Sigmoid colon (tissue), 4 donors: Measurements from ENCODE around the gene TNPO3.

Experiments used
- EP300 ChIP-seq, 4 donors: sonication (generic); formaldehyde crosslinking; IDR thresholded peaks; one replicate each; pipeline ENCODE4 v1.6.1; 2017; ENCODE audit warnings: antibody characterized with exemption in 4 of 4
- POLR2A ChIP-seq, 2 donors: fragments of 450-650 bp; IDR thresholded peaks; one replicate each; pipeline ENCODE4 v1.6.1; 2016; ENCODE audit warnings: antibody characterized with exemption in 2 of 2, mild to moderate bottlenecking in 2 of 2, moderate library complexity in 2 of 2
- POLR2AphosphoS5 ChIP-seq, 4 donors: sonication (generic); formaldehyde crosslinking; IDR thresholded peaks; one replicate each; pipeline ENCODE4 v1.6.1; 2017; ENCODE audit warnings: antibody characterized with exemption in 4 of 4
- TF ChIP-seq, protein P1 (sequence below), 4 experiments: fragments of 450-650 bp in 3 of 4; fragments of 200-600 bp in 1 of 4; IDR thresholded peaks; one replicate each; pipeline ENCODE4 v1.5.1; 2016 to 2019; ENCODE audit warnings: antibody characterized with exemption in 4 of 4, mild to moderate bottlenecking in 3 of 4, moderate library complexity in 2 of 4

DNA sequence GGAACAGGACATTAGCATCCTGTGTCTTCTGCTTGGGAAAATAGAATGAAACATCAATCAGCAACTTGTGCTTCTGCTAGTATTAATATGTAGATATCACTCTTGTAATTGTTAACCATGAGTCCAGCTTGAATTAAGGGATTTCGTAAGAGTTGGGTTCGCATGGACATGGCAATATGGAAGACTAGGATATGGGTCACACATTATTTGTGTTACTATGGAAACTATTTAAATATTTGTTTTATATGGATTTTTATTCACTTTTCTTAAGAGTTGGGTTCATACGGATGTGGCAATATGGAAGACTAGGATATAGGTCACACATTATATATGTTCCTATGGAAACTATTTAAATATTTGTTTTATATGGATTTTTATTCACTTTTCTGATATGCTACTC, 24.5 kb downstream of the TNPO3 start:
- TF ChIP-seq, protein P1, sequence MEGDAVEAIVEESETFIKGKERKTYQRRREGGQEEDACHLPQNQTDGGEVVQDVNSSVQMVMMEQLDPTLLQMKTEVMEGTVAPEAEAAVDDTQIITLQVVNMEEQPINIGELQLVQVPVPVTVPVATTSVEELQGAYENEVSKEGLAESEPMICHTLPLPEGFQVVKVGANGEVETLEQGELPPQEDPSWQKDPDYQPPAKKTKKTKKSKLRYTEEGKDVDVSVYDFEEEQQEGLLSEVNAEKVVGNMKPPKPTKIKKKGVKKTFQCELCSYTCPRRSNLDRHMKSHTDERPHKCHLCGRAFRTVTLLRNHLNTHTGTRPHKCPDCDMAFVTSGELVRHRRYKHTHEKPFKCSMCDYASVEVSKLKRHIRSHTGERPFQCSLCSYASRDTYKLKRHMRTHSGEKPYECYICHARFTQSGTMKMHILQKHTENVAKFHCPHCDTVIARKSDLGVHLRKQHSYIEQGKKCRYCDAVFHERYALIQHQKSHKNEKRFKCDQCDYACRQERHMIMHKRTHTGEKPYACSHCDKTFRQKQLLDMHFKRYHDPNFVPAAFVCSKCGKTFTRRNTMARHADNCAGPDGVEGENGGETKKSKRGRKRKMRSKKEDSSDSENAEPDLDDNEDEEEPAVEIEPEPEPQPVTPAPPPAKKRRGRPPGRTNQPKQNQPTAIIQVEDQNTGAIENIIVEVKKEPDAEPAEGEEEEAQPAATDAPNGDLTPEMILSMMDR (IDR thresholded peaks at IDR 0.05), result no peak
- TF ChIP-seq POLR2A (IDR thresholded peaks at IDR 0.05), result no peak
- TF ChIP-seq POLR2AphosphoS5 (IDR thresholded peaks at IDR 0.05), result no peak
- no peak for TF ChIP-seq EP300 (IDR thresholded peaks at IDR 0.05)
